Hepatocyte (in vitro differentiated cells): ENCODE measurements around the gene SP3. TPM values are rescaled to one million over a fixed set of nuclear protein-coding genes. Genes with fewer than 3 reads are reported as not detected.

Experiments
- DNase-seq: peaks from one replicate; pipeline ENCODE4 v3.0.0-alpha.2; 2016; ENCODE audit warnings: low spot score
- H2AFZ ChIP-seq: fragments of 200-600 bp; sonication (generic); 2 replicates; pipeline ENCODE4 v1.6.0; 2016; ENCODE audit warnings: antibody characterized with exemption, mild to moderate bottlenecking
- H3K27ac ChIP-seq: fragments of 200-600 bp; sonication (generic); 2 replicates; pipeline ENCODE4 v1.5.1; 2016; ENCODE audit warnings: mild to moderate bottlenecking
- H3K27me3 ChIP-seq: fragments of 200-600 bp; sonication (generic); 2 replicates; pipeline ENCODE4 v1.6.1; 2016
- H3K36me3 ChIP-seq: fragments of 200-600 bp; sonication (generic); replicated peaks from 2 replicates; pipeline ENCODE4 v1.5.1; 2016; ENCODE audit warnings: low read depth; ENCODE audit not compliant: insufficient read depth
- H3K4me1 ChIP-seq: fragments of 200-600 bp; sonication (generic); 2 replicates; pipeline ENCODE4 v1.5.1; 2016; ENCODE audit warnings: mild to moderate bottlenecking, moderate library complexity; ENCODE audit not compliant: insufficient read depth
- H3K4me2 ChIP-seq: fragments of 200-600 bp; sonication (generic); 2 replicates; pipeline ENCODE4 v1.6.0; 2016
- H3K4me3 ChIP-seq: fragments of 200-600 bp; sonication (generic); 2 replicates; pipeline ENCODE4 v1.5.1; 2016; ENCODE audit warnings: mild to moderate bottlenecking
- H3K79me2 ChIP-seq: fragments of 200-600 bp; sonication (generic); 2 replicates; pipeline ENCODE4 v1.6.0; 2017; ENCODE audit warnings: mild to moderate bottlenecking
- H3K9me2 ChIP-seq: fragments of 200-600 bp; sonication (generic); replicated peaks from 2 replicates; pipeline ENCODE4 v1.6.0; 2017; ENCODE audit warnings: mild to moderate bottlenecking; ENCODE audit not compliant: insufficient read depth
- H3K9me3 ChIP-seq: fragments of 200-600 bp; sonication (generic); 2 replicates; pipeline ENCODE4 v1.5.1; 2016; ENCODE audit warnings: low read depth, mild to moderate bottlenecking
- H4K20me1 ChIP-seq: fragments of 200-600 bp; sonication (generic); 2 replicates; pipeline ENCODE4 v1.6.0; 2016; ENCODE audit warnings: mild to moderate bottlenecking; ENCODE audit not compliant: insufficient read depth, poor library complexity, severe bottlenecking
- EZH2 ChIP-seq: fragments of 200-600 bp; sonication (generic); IDR thresholded peaks from 2 replicates; pipeline ENCODE4 v1.6.1; 2016; ENCODE audit warnings: antibody characterized with exemption, mild to moderate bottlenecking, borderline replicate concordance
- EZH2phosphoT487 ChIP-seq: fragments of 200-600 bp; sonication (generic); IDR thresholded peaks from one replicate; pipeline ENCODE4 v1.6.1; 2018; ENCODE audit warnings: antibody characterized with exemption, mild to moderate bottlenecking, low read depth, moderate library complexity; ENCODE audit not compliant: unreplicated experiment, severe bottlenecking
- WGBS: methylation state at CpG from one replicate; pipeline ENCODE4 v1.1.6; 2016; ENCODE audit warnings: low lambda C conversion rate; ENCODE audit errors: missing lambda C conversion rate; 5-methylcytosine and 5-hydroxymethylcytosine counted together
- polyA plus RNA-seq: library from polyadenylated mRNA; unstranded; fragments of >200 nt; fragmentation: Nextera tagmentation; extraction: Ambion mirVana; gene quantifications from 2 replicates; pipeline ENCODE4 v1.2.1, GENCODE V29; 2016
- total RNA-seq: library from RNA; depleted of rRNA; stranded (reverse); fragments of >200 nt; gene quantifications from 2 replicates; pipeline ENCODE4 v1.2.3, GENCODE V29; 2014
- TF ChIP-seq, protein P1 (sequence below): fragments of 200-600 bp; sonication (generic); IDR thresholded peaks from 2 replicates; pipeline ENCODE4 v1.5.1; 2016; ENCODE audit warnings: antibody characterized with exemption, mild to moderate bottlenecking; ENCODE audit not compliant: poor library complexity

Gene SP3
- total and polyA plus RNA-seq, 2 experiments from 2014 or later = 37.2 to 133 TPM

DNA sequence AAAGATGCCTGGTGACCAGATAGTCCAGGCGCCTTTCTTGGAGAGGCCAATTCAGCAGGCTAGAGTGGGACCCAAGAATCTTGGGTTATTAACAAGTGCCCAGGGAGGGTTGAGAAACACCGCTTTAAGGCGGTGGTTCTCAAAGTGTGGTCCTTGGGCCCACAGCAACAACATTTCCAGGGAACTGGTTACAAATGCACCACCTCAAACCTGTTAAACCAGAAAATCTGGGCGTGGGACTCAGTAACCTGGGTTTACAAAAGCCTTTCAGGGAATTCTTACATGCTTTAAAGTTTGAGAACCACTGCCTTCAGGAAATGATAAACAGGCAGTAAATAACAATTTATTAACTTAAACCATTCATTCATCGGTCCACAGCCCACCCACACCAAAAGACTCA lies 92.5 kb downstream of the SP3 start:
- no peak overlapping the region for H2AFZ ChIP-seq
- 76% methylated on average over 5 of the region's 5 CpGs for WGBS

DNA sequence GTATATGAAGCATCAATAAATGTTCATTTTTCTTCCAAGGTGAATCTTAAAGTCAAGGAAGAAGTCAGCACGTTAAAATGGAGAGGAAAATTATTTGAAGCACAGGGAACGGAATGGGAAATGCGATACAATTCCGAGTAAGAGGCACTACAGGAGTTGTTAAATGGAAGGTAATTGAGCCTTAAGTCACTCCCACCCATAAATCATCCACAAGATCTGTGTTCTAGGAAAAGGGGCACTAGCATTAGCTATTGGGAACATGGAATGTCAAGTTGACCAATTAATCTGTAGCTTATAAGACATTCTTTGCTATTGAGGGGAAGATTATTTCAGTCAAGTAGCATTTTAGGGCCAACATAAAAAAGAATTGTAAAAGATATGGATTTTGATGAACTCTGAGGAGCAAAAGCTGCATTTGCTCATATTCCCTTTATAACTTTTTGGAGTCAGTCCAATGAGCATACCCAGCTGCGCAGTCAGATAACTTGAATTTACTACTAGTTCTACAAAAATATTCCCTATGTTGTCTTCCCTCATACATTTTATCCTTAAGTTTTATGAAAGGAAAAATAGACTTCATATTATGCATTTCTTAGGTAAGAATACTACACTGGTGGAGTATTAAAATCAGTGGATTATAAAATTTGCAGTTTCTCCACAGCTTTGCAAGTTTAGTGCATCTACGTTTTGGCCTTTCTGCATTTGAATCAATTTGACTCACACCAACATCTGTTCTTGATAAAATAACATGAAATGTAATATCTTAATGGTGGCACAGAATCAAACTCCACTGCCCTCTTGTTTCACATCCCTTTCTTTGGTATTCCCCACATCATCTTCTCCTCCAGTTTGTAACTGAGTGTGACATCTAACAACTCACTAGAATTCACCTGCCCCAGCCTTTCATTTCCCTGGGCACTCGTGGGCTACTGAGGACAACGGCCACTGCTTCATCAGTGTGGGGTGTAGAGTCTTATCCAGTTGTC lies 95.6 kb downstream of the SP3 start:
- Histone ChIP-seq H3K9me2 (no peaks in the 10 kb centered on the region), H3K36me3 (no peaks in the 10 kb centered on the region), H3K27me3 (no peaks in the 10 kb centered on the region), H3K4me1 (peaks cover 6% of the 10 kb centered on the region), H3K9me3 (no peaks in the 10 kb centered on the region), H3K79me2 (no peaks in the 10 kb centered on the region), H3K4me3 (no peak overlapping the region), H2AFZ (no peak overlapping the region), H3K27ac (no peak overlapping the region), H4K20me1 (no peaks in the 10 kb centered on the region), H3K4me2 (no peak overlapping the region)
- 66% methylated on average over 8 of the region's 8 CpGs for WGBS
- TF ChIP-seq, protein P1, sequence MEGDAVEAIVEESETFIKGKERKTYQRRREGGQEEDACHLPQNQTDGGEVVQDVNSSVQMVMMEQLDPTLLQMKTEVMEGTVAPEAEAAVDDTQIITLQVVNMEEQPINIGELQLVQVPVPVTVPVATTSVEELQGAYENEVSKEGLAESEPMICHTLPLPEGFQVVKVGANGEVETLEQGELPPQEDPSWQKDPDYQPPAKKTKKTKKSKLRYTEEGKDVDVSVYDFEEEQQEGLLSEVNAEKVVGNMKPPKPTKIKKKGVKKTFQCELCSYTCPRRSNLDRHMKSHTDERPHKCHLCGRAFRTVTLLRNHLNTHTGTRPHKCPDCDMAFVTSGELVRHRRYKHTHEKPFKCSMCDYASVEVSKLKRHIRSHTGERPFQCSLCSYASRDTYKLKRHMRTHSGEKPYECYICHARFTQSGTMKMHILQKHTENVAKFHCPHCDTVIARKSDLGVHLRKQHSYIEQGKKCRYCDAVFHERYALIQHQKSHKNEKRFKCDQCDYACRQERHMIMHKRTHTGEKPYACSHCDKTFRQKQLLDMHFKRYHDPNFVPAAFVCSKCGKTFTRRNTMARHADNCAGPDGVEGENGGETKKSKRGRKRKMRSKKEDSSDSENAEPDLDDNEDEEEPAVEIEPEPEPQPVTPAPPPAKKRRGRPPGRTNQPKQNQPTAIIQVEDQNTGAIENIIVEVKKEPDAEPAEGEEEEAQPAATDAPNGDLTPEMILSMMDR = no peak
- TF ChIP-seq EZH2 (no peak), EZH2phosphoT487 (no peak)
- DNase-seq = no peak

More for the DNA sequence above, 92.5 kb downstream of the SP3 start:
- no peak for TF ChIP-seq EZH2phosphoT487
- no peak for TF ChIP-seq EZH2
- TF ChIP-seq, protein P1 = no peak
- Histone ChIP-seq H3K4me2 (no peak overlapping the region), H3K9me3 (no peaks in the 10 kb centered on the region), H4K20me1 (no peaks in the 10 kb centered on the region), H3K9me2 (no peaks in the 10 kb centered on the region), H3K27ac (no peak overlapping the region), H3K4me1 (no peaks in the 10 kb centered on the region), H3K79me2 (no peaks in the 10 kb centered on the region), H3K36me3 (no peaks in the 10 kb centered on the region), H3K4me3 (no peak overlapping the region), H3K27me3 (no peaks in the 10 kb centered on the region)
- DNase-seq = peak; percentile 21

DNA sequence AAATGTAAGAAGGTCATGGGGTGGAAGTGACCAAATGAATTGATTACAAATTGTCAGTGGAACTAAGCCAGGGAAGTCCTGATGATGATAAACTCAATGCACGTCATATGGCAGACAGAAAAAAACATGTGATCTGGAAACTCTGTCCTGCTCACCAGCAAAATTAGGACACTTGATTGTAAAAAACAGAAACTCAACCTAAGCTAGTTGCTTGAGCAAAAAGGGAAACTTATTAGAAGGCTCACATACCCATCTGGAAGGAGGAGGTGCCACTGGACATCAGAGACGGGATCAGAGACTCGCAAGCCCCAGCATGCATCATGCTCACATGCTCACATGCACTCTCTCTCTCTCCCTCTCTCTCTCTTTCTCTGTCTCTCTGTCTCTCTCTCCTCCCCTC lies 96.8 kb downstream of the SP3 start:
- TF ChIP-seq EZH2phosphoT487 (no peak), EZH2 (no peak)
- TF ChIP-seq, protein P1 = no peak
- Histone ChIP-seq H3K27ac (no peak overlapping the region), H3K27me3 (no peaks in the 10 kb centered on the region), H2AFZ (no peak overlapping the region), H3K9me2 (no peaks in the 10 kb centered on the region), H3K9me3 (no peaks in the 10 kb centered on the region), H4K20me1 (no peaks in the 10 kb centered on the region), H3K36me3 (no peaks in the 10 kb centered on the region), H3K4me2 (no peak overlapping the region), H3K4me1 (peaks cover 6% of the 10 kb centered on the region), H3K4me3 (no peak overlapping the region), H3K79me2 (no peaks in the 10 kb centered on the region)
- no peak for DNase-seq
- WGBS = 72% methylated on average over 3 of the region's 3 CpGs
